MM.1S (cell line): Measurements from ENCODE around the gene CDX4.

Experiments used
- DNase-seq: peaks from one replicate; pipeline ENCODE4 v3.0.0-alpha.2; 2015
- H2AFZ ChIP-seq: fragments of 300-600 bp; sonication (generic); 2 replicates; pipeline ENCODE4 v1.6.0; 2016; ENCODE audit warnings: antibody characterized with exemption, low read length
- H3F3A ChIP-seq: fragments of 300-600 bp; sonication (generic); 2 replicates; pipeline ENCODE4 v1.6.1; 2016; ENCODE audit warnings: mild to moderate bottlenecking, antibody characterized with exemption, low read length, moderate library complexity, mixed read lengths; ENCODE audit not compliant: insufficient read depth
- H3K27ac ChIP-seq: fragments of 300-600 bp; sonication (generic); 2 replicates; pipeline ENCODE4 v1.5.1; 2016; ENCODE audit warnings: mild to moderate bottlenecking, low read length
- H3K27me3 ChIP-seq: fragments of 300-600 bp; sonication (generic); replicated peaks from 2 replicates; pipeline ENCODE4 v1.6.0; 2016; ENCODE audit warnings: low read length; ENCODE audit not compliant: insufficient read depth
- H3K36me3 ChIP-seq: fragments of 300-600 bp; sonication (generic); replicated peaks from 2 replicates; pipeline ENCODE4 v1.6.1; 2016; ENCODE audit warnings: mild to moderate bottlenecking, low read length, mixed read lengths; ENCODE audit not compliant: insufficient read depth
- H3K4me1 ChIP-seq: fragments of 300-600 bp; sonication (generic); 2 replicates; pipeline ENCODE4 v1.6.1; 2016; ENCODE audit warnings: low read length, mixed read lengths
- H3K4me2 ChIP-seq: fragments of 300-600 bp; sonication (generic); 2 replicates; pipeline ENCODE4 v1.6.0; 2016; ENCODE audit warnings: low read depth, low read length
- H3K4me3 ChIP-seq: fragments of 300-600 bp; sonication (generic); 2 replicates; pipeline ENCODE4 v1.5.1; 2016; ENCODE audit warnings: low read length, mixed read lengths
- H3K79me2 ChIP-seq: fragments of 300-600 bp; sonication (generic); 2 replicates; pipeline ENCODE4 v1.6.1; 2016; ENCODE audit warnings: mixed run types, low read length, mixed read lengths
- H3K9ac ChIP-seq: fragments of 300-600 bp; sonication (generic); 2 replicates; pipeline ENCODE4 v1.6.1; 2016; ENCODE audit warnings: low read length, mixed read lengths
- H3K9me2 ChIP-seq: fragments of 300-600 bp; sonication (generic); replicated peaks from 2 replicates; pipeline ENCODE4 v1.6.1; 2016; ENCODE audit warnings: mild to moderate bottlenecking, low read length, mixed read lengths; ENCODE audit not compliant: insufficient read depth
- H3K9me3 ChIP-seq: fragments of 300-600 bp; sonication (generic); replicated peaks from 2 replicates; pipeline ENCODE4 v1.6.1; 2016; ENCODE audit warnings: mild to moderate bottlenecking, low read length, mixed read lengths; ENCODE audit not compliant: insufficient read depth
- H4K20me1 ChIP-seq: fragments of 300-600 bp; sonication (generic); 2 replicates; pipeline ENCODE4 v1.6.1; 2016; ENCODE audit warnings: mild to moderate bottlenecking, low read length, moderate library complexity, mixed read lengths; ENCODE audit not compliant: insufficient read depth
- CTCF ChIP-seq: fragments of 300-600 bp; sonication (generic); IDR thresholded peaks from 2 replicates; pipeline ENCODE4 v1.5.1; 2016; ENCODE audit warnings: antibody characterized with exemption, low read length, mixed read lengths
- EZH2 ChIP-seq: fragments of 300-600 bp; sonication (generic); optimal IDR thresholded peaks from 2 replicates; pipeline ENCODE3; 2017; ENCODE audit warnings: low read depth, mild to moderate bottlenecking, antibody characterized with exemption, low read length, mixed read lengths
- EZH2phosphoT487 ChIP-seq: fragments of 300-600 bp; sonication (generic); IDR thresholded peaks from 2 replicates; pipeline ENCODE4 v1.6.1; 2018; ENCODE audit warnings: antibody characterized with exemption, low read length

The CDX4 gene

DNA sequence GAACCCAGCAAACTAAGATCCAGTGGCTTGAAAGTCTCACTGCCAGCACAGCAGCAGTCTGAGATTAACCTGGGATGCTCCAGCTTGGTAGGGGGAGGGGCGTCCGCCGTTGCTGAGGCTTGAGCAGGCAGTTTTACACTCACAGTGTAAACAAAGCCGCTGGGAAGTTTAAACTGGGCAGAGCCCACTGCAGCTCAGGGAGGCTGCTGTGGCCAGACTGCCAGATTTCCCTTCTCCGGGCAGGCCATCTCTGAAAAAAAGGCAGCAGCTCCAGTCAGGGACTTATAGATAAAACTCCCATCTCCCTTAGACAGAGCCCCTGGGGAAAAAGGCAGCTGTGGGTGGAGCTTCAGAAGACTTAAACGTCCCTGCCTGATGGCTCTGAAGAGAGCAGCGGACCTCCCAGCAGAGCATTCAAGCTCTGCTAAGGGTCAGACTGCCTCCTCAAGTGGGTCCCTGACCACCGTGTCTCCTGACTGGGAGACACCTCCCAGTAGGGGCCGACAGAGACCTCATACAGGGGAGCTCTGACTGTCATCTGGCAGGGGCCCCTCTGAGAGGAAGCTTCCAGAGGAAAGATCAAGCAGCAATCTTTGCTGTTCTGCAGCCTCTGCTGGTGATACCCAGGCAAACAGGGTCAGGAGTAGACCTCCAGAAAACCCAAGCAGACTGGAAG is 45.1 kb upstream of the CDX4 start:
- H3K36me3 ChIP-seq: no peaks in the 10 kb centered on the region
- H3K4me3 ChIP-seq: no peak overlapping the region
- H3K27ac ChIP-seq: no peak overlapping the region
- H2AFZ ChIP-seq: no peak overlapping the region
- no peak for TF ChIP-seq CTCF
- no peak for TF ChIP-seq EZH2phosphoT487
- TF ChIP-seq EZH2: no peak
- no peaks in the 10 kb centered on the region for H3K27me3 ChIP-seq
- no peak overlapping the region for H3K9ac ChIP-seq
- no peaks in the 10 kb centered on the region for H3F3A ChIP-seq
- H3K9me3 ChIP-seq: no peaks in the 10 kb centered on the region
- no peak overlapping the region for H3K4me2 ChIP-seq
- H4K20me1 ChIP-seq: no peaks in the 10 kb centered on the region
- no peaks in the 10 kb centered on the region for H3K9me2 ChIP-seq
- no peak for DNase-seq
- no peaks in the 10 kb centered on the region for H3K79me2 ChIP-seq
- H3K4me1 ChIP-seq: no peaks in the 10 kb centered on the region

DNA sequence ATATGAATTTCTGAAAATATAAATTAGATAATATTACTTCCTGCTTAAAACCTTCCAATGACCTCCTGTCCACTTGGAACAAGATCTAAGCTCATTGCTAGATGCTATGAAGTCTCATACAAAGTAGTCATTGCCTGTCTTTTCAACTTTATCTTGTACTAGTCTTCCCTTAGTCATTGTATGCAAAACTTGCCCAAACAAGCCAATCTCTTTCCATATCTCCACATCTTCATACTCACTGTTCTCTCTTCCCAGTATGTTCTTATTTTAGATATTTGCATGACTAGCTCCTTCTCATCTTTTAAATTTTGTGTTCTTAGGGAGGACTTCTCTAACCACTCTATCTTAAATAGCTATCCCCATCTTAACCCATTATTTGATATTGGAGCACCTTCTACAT is 33.9 kb upstream of the CDX4 start:
- H3K27ac ChIP-seq: no peak overlapping the region
- no peak for DNase-seq

DNA sequence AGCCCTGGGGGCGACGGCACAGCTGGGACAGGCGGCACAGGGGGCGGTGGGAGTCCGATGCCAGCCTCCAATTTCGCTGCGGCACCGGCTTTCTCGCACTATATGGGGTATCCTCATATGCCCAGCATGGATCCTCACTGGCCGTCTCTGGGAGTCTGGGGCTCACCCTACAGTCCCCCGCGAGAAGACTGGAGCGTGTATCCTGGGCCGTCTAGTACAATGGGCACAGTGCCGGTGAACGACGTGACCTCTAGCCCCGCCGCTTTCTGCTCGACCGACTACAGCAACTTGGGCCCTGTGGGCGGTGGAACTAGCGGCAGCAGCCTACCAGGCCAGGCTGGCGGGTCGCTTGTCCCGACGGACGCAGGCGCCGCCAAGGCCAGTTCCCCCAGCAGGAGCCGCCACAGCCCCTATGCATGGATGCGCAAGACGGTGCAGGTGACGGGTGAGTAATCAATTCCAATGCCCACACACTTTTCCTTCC is 500 bp downstream of the CDX4 start:
- no peaks in the 10 kb centered on the region for H3K4me1 ChIP-seq
- no peak for TF ChIP-seq EZH2phosphoT487
- TF ChIP-seq EZH2: no peak
- no peak for TF ChIP-seq CTCF
- no peak overlapping the region for H3K4me3 ChIP-seq
- DNase-seq: no peak
- H3K36me3 ChIP-seq: no peaks in the 10 kb centered on the region
- H2AFZ ChIP-seq: no peak overlapping the region
- no peaks in the 10 kb centered on the region for H3K27me3 ChIP-seq
- H3F3A ChIP-seq: no peaks in the 10 kb centered on the region
- no peaks in the 10 kb centered on the region for H3K9me2 ChIP-seq
- H4K20me1 ChIP-seq: no peaks in the 10 kb centered on the region
- H3K4me2 ChIP-seq: no peak overlapping the region
- H3K9ac ChIP-seq: no peak overlapping the region
- H3K9me3 ChIP-seq: no peaks in the 10 kb centered on the region
- no peaks in the 10 kb centered on the region for H3K79me2 ChIP-seq
- H3K27ac ChIP-seq: no peak overlapping the region

More for the DNA sequence above, 33.9 kb upstream of the CDX4 start:
- Histone ChIP-seq H3K79me2 (no peaks in the 10 kb centered on the region), H3K36me3 (no peaks in the 10 kb centered on the region), H3F3A (no peaks in the 10 kb centered on the region), H3K9ac (no peak overlapping the region), H3K4me1 (no peaks in the 10 kb centered on the region), H3K9me2 (no peaks in the 10 kb centered on the region), H3K27me3 (no peaks in the 10 kb centered on the region), H3K4me3 (no peak overlapping the region), H2AFZ (no peak overlapping the region), H3K4me2 (no peak overlapping the region), H3K9me3 (no peaks in the 10 kb centered on the region), H4K20me1 (no peaks in the 10 kb centered on the region)
- TF ChIP-seq CTCF (no peak), EZH2 (no peak), EZH2phosphoT487 (no peak)
